Measurements from ENCODE around the gene GRK6.

The GRK6 gene

GRCh38 chr5:177455036-177455660 lies 28.7 kb downstream of the GRK6 start:
- peak; percentile 89 for DNase-seq

- peak; percentile 95 for DNase-seq
Measured at GRCh38 chr5:177455661-177456590, 29.4 kb downstream of the GRK6 start.

- DNase-seq: no peak
Measured at GRCh38 chr5:177456591-177456964, 30.1 kb downstream of the GRK6 start.

- DNase-seq: peak; percentile 82
Measured at GRCh38 chr5:177456976-177457851, 30.7 kb downstream of the GRK6 start.

GRCh38 chr5:177457852-177458681 lies 31.6 kb downstream of the GRK6 start:
- DNase-seq: no peak

GRCh38 chr5:177458912-177459350 lies 32.5 kb downstream of the GRK6 start:
- no peak for DNase-seq

GRCh38 chr5:177459357-177459756 lies 32.9 kb downstream of the GRK6 start:
- no peak for DNase-seq

GRCh38 chr5:177459819-177460628 lies 33.5 kb downstream of the GRK6 start:
- DNase-seq: no peak

GRCh38 chr5:177462021-177462670 lies 35.7 kb downstream of the GRK6 start:
- DNase-seq: no peak

- no peak for DNase-seq
Measured at GRCh38 chr5:177465044-177465443, 38.6 kb downstream of the GRK6 start.

GRCh38 chr5:177466861-177467260 lies 40.4 kb downstream of the GRK6 start:
- no peak for DNase-seq

- no peak for DNase-seq
Measured at GRCh38 chr5:177467436-177467835, 41.0 kb downstream of the GRK6 start.

- no peak for DNase-seq
Measured at GRCh38 chr5:177468329-177468684, 41.8 kb downstream of the GRK6 start.

- no peak for DNase-seq
Measured at GRCh38 chr5:177468685-177469628, 42.5 kb downstream of the GRK6 start.

GRCh38 chr5:177469750-177470525 lies 43.5 kb downstream of the GRK6 start:
- no peak for DNase-seq

- DNase-seq: no peak
Measured at GRCh38 chr5:177470759-177471536, 44.5 kb downstream of the GRK6 start.

GRCh38 chr5:177471610-177472356 lies 45.3 kb downstream of the GRK6 start:
- no peak for DNase-seq

Measured in right forelimb (tissue), 1 donor.